Stimulated activated effector memory CD8-positive, alpha-beta T cell treated with anti-CD3 and anti-CD28 coated beads, Interleukin-12 subunit alpha, Interleukin-12 subunit beta, amount 100 ng/mL, for 72 hours (primary cell): Measurements from ENCODE around the gene SDHD.

Source experiments
- ATAC-seq: fragments of 150-1000 bp; cut with Tn5 transposase; 2 replicates; pipeline ENCODE4 v1.10.0; 2021
- DNase-seq, 2 donors: peaks; one replicate each; pipeline ENCODE4 v3.0.0; 2021 to 2022; ENCODE audit warnings: low spot score in 2 of 2
- H3K27ac Mint-ChIP-seq: one replicate; pipeline ENCODE4 v1.8.0; 2022; ENCODE audit warnings: mild to moderate bottlenecking, mixed read lengths
- H3K36me3 Mint-ChIP-seq: one replicate; pipeline ENCODE4 v1.8.0; 2022; ENCODE audit warnings: mild to moderate bottlenecking, mixed read lengths
- H3K4me1 Mint-ChIP-seq: one replicate; pipeline ENCODE4 v1.8.0; 2022; ENCODE audit warnings: mixed read lengths
- H3K4me3 Mint-ChIP-seq: one replicate; pipeline ENCODE4 v1.8.0; 2022; ENCODE audit warnings: mild to moderate bottlenecking, mixed read lengths
- H3K9me3 Mint-ChIP-seq: one replicate; pipeline ENCODE4 v1.8.0; 2022; ENCODE audit warnings: mixed read lengths

The SDHD gene

GRCh38 chr11:112128483-112129121 lies 41.9 kb downstream of the SDHD start:
- Mint-ChIP-seq H3K36me3 (no peaks in the 10 kb centered on the region), H3K4me1 (peaks cover 6% of the 10 kb centered on the region), H3K4me3 (no peak overlapping the region), H3K9me3 (no peaks in the 10 kb centered on the region), H3K27ac (no peak overlapping the region)
- DNase-seq (no peak), ATAC-seq (no peak)

DNA sequence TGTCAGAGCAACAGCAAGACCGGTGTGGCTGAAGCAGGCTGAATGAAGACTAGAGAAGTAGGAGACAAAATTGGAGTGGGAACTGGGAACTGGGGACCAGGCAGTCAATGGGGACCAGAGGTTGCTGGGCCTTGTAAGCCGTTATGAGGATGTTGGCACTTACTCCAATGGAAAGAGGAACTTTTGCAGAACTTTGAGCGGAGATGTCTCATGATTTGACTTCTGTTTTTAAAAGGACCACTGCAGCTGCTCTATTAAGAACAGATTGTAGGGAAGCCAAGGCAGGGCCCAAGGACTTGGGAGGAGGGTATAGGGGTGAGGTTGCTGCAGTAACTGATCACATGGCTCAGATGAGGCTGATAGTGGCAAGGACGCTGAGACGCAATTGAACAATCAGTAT lies 43.0 kb downstream of the SDHD start:
- Mint-ChIP-seq H3K36me3 (no peaks in the 10 kb centered on the region), H3K4me3 (no peak overlapping the region), H3K4me1 (peaks cover 6% of the 10 kb centered on the region), H3K9me3 (no peaks in the 10 kb centered on the region), H3K27ac (no peak overlapping the region)
- ATAC-seq (no peak), DNase-seq (no peak)

- Mint-ChIP-seq H3K36me3 (no peaks in the 10 kb centered on the region), H3K4me1 (peaks cover 6% of the 10 kb centered on the region), H3K4me3 (no peak overlapping the region), H3K27ac (no peak overlapping the region), H3K9me3 (no peaks in the 10 kb centered on the region)
- ATAC-seq (no peak), DNase-seq (no peak)
Observed at GRCh38 chr11:112132737-112133136, 46.1 kb downstream of the SDHD start.

- ATAC-seq (no peak), DNase-seq (no peak)
- no peaks in the 10 kb centered on the region for H3K9me3 Mint-ChIP-seq
- H3K4me3 Mint-ChIP-seq, result no peak overlapping the region
- no peak overlapping the region for H3K27ac Mint-ChIP-seq
- H3K36me3 Mint-ChIP-seq, result no peaks in the 10 kb centered on the region
- H3K4me1 Mint-ChIP-seq, result peaks cover 6% of the 10 kb centered on the region
Observed at GRCh38 chr11:112134473-112134872, 47.8 kb downstream of the SDHD start.

DNA sequence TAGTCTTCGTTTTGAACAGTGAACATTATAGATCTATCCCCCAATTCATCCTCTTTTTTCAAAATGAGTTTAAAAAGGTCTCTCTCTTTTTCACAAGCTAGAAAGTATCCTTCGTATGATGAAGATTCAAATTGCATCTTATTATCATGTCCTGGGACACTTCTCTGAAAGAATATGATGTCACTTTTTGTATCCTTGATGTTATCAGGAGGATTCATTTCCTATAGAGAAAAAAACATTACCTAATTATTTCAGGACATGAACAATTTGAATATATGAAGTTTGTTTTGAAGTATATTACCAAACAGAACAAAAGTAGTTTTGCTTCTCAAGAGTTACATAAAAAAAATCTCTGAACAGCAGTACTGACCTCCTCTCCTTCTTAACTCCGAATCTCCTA lies 56.9 kb downstream of the SDHD start:
- H3K9me3 Mint-ChIP-seq, result peaks cover 2% of the 10 kb centered on the region
- no peak for DNase-seq
- ATAC-seq, result no peak
- H3K36me3 Mint-ChIP-seq, result no peaks in the 10 kb centered on the region
- H3K4me3 Mint-ChIP-seq, result no peak overlapping the region
- H3K4me1 Mint-ChIP-seq, result no peaks in the 10 kb centered on the region
- no peak overlapping the region for H3K27ac Mint-ChIP-seq
